SIG-M5 treated with dmso at 0.1 percent for 504 hours (cell line): Measurements from ENCODE around the gene IFI6.
"Not testable (repeated sequence)": the region's sequence is repeated elsewhere in the genome, so short reads cannot be mapped to it uniquely, and the experiment has no call there.

Experiments used
- DNase-seq: peaks from one replicate; lab custom pipeline; 2025; ENCODE audit not compliant: unreplicated experiment; lab: John Stamatoyannopoulos, UW

Gene IFI6

DNA sequence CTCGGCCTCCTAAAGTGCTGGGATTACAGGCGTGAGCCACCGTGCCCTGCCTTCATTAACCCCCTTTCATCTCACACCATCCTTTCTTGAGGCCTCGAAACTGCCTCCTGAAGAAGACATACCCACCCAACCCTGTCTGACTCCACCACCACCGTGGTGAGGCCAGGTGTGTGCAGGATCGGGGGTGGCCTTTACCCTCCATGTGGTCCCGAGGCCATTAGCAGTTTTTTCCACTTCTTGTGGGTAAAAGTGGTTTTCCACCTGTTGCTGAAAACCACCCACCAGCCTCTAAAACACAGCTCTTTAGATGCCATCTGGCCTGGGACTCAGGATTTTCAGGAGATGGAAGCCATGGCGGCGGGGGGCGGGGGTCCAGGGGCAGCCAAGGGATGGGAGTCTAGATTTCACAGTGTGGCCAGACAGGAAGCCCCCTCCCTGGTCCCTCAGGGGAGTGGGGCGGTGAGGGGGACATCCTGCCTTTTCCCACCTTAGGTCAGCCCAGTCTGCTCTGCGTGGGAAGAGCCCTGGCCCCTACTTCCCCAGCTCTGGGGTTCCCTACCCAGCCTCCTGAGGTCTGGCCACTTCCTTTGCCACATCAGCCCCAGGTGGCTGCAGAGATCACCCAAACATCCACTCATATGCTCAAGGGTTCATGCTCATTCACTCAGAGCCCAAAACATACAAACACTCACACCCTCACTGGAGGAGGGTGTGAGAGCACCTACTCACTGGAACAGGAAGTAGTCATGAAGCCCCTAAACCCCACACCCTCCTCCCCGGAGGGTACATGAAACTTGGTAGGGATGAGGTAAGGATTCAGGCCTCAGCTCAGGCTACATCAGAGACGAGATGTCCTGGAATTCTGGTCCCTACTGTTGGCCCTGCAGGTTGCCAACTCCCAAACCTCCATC lies 39.4 kb downstream of the IFI6 start:
- peak; percentile 47 for DNase-seq

DNA sequence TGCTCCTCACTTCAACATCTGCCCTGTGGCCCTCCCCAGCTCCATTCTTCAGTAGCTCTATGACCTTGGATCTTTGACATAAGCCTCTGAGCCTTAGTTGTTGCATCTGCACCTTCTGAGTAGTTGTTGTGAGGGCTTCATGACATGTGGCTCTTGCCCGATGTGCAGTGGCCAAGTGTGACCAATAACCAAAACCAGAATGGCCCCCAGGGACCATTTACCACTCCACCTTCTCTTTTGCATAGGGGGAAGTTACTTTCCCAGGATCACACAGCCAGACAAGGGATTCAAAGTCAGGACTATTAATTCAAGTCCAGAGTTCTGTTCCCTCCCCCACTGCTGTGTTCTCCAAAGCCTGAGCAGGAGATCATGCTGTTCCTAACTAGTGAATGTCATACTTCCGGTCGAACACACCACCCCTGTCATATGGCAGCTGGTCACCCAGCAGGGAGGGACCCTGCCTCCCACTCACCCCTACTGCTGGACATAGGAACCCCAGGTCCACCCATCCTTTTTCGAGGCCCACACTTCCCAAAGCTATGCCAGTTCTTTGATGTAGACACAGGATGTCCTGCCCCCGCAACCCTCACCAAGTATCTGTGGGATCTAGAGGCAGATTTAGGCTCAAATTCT lies 41.0 kb downstream of the IFI6 start:
- no peak for DNase-seq

GRCh38 chr1:27628712-27629111 lies 43.3 kb downstream of the IFI6 start:
- no peak for DNase-seq

GRCh38 chr1:27627733-27628132 lies 44.3 kb downstream of the IFI6 start:
- not testable (repeated sequence) for DNase-seq

DNA sequence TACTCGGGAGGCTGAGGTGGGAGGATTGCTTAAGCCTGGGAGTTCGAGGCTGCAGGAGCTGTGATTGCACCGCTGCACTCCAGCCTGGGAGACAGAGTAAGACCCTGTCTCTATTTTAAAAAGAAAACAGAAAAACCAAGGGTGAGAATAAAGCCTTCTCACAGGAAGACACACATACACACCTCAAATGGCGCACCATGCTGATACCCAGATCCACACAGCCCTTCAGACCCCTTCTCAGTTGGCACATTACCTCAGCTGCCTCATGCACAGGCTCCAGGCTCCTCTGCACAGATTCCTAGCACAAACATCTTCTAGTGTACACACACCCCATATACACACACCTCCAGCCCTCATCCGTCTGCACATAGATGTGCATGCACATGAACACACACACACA lies 44.9 kb downstream of the IFI6 start:
- DNase-seq = no peak

DNA sequence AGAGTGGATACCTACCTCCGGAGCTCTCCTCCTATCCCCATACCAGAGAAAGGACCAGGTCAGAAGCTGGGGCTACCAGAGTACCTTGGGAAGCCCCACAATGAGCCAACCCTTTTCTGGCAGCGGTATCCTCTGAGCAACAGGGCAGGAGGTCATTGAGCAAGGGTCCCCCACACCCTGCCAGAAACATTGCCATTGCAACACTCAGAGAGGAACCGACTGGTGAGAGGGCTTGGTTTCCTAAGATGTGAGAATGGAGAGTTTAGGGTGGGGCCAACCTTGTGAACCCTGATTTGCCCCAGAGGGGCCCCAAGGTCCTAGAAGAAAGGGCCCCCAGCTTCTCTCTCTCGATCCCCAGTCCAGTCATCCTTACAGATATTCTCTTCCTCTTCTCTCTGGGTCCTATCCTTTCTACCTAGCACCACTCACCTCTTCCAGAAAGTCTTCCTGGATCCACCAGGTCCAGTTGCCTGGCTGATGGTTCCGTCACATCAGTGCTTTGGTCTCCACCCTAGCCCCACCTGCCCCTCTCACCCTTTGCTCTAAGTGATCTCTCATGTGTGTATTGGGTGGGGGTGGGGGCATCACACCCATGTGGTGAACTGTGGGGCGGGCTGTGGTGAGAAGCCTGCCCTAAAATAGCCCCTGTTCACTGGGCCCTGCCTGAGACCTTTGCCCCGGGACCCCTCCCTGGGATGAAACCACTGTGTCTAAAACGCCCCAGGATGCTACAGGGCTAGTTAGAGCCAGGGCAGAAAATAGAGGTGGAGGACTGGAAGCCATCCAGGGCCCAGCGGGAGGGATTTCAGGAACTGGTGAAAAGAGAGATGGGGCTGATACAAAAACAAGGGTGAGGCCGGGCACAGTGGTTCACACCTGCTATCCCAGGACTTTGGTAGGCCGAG lies 45.7 kb downstream of the IFI6 start:
- DNase-seq = peak; percentile 97

DNA sequence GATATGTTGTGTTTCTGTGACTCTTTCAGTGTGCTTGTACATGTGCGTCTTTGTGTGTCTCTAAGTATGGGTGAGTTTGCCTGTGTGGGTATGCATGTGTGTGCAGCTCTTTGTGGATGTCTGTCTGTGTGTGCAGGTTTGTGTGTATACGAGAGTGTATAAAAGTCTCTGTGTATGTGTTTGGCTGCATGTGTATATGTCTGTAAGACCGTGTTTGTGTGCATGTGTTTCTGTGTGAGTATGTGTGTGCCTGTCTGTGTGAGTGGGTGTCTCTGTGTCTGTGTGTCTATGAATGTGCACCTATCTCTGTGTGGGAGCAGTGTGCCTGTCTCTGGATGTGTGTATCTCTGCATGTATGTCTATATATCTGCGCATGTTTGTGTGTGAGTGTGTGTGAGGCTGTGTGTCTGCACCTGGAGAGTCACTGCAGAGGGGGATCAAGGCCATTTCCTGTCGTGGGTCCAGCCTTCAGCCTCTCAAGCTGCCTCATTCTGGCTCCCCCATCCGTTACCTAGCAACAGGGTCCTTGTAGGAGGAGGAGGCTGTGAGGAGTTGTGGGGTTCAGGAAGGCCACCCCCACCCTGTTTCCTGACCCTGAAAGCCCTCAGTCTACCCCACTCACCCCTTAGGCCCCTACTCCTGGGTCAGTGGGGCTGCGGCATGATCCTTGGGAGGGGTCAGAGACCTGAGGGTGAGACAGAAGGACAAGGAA lies 47.4 kb downstream of the IFI6 start:
- no peak for DNase-seq

DNA sequence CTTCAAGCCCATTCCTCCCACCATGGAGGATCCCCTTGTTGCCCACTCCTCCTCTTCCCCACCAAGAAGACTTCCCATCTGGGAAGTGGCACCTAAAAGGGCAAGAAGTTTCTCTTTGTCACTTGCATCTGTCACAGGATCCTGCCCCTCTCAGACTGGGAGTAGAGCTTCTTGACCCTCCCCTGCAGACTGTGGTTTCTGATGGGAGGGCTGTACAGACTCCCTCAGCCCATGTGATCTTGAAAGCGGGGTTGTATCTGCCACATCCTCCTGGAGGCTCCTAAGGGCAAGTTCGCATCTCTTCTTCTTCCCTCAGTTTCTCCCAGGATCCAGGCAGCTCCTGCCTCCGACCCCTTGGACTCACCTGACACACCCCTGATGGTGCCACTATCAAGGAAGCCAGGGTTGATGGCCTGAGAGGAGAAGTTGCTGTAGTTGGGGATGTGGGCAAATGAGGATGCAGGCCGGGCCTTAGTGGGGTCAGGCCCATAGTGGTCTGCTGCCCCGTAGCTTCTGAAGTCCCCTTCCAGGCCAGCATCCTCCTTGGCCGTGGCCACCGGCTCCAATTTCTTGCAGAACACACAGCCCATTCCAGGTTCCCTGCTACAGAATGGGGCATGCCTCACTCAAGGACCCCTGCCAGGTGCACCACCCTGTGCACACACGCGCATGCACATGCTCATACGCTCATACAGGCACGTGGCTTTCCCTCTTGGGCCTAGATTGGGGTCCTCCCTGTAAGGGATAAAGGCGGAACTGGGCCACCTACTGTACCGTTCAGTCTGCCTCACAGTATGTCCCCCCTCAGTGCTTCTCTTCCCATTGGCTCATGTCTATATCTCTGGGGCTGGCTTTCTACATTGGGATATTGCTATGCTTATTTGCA lies 48.4 kb downstream of the IFI6 start:
- peak; percentile 39 for DNase-seq

DNA sequence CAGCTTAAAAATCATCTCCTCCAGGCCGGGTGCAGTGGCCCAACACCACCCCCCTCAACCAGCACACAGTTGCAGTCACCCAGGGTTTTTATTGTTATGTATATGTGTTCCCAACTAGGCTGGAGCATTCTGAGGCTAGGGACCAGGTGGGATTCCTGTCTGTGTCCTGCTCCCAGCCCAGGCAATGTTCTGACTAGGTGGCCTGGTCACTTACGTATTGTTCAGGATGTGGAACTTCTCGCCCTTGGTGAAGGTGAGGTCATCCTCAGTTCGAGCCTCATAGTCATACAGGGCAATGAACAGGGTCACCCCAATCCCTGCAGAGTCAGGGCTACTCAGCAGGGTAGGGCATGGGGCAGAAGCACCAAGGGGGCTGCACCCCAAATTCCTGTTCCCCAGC lies 49.2 kb downstream of the IFI6 start:
- no peak for DNase-seq

DNA sequence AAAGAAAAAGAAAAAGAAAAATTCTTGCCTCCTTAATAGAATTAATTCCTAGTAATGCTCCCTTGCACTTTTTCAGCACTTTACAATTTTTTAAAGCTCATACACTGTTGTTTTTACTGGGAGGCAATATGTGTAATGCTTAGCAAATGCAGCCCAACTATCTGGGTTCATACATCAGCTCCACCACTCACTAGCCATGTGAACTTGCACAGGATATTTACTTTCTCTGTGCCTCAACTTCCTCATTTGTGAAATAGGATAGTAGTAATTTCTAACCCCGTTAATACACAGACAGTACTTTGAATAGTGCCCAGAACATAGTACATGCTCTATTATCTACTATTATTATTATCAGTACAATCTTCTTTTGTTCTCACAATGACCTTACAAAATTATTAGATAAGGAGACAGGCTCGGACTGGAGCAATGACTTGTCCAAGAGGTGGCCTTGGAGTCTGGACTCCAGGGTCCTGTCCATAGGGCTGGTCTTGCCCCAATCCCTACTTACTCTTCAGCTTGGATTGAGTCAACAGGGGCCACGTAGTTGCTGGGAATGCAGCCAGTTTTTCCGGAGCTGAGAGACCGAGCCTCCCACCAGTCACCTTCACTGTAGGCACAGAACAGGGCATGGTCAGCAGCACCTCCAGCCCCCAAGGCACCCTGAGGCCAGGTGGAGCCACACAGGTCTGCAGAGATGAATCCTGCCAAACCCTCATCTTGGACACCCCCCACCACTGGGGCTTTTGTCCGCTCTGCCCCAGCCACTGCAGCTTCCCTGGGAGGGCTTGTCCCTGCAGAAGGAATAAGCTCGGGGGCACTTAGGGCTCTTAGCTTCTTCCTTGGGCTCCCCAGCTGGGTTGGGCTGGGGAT lies 50.7 kb downstream of the IFI6 start:
- peak; percentile 37 for DNase-seq

GRCh38 chr1:27619782-27620438 lies 52.1 kb downstream of the IFI6 start:
- DNase-seq = not testable (repeated sequence)

DNA sequence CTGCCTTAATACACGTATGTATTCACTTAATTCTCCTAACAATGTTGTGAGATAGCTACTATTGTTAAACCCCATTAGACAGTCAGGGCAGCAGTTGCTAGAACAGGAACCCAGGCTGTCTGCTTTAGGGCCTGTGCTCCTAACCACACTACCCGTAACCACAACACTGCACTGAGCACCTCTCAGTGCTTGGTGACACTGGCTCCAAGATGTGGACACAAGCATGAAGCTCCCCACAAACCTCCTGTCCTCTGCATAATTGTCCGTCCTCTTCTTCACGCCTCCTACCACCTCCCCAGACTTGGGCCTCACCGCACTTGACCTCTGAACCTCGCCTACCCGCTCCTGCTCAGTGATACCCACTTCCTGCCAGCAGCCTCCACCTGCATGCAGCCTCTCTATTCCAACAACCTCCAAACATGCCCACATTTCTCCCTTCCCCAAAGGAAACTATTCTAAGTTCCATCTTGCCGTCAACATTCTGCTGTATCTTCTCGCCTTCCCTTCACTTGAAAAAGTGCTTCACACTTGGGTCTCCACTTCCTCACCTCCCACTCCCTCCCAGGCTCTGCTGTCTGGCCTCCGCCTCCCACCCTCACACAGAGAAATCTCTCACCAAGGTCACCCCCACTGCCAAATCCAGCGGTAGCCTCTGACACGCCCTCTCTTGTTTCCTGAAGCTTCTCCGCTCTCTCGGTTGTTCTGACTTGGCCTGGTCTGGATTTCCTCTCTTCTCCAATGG lies 53.5 kb downstream of the IFI6 start:
- DNase-seq = peak; percentile 23

GRCh38 chr1:27617420-27617819 lies 54.6 kb downstream of the IFI6 start:
- DNase-seq = no peak

- no peak for DNase-seq
Observed at GRCh38 chr1:27616441-27616840, 55.6 kb downstream of the IFI6 start.
